CD4-positive, alpha-beta T cell treated with Interferon gamma for 1 hour (primary cell): ENCODE data around the gene GPANK1.

Experiments
- DNase-seq: peaks from one replicate; pipeline ENCODE4 v3.0.0-alpha.2; 2020

GPANK1 gene

DNA sequence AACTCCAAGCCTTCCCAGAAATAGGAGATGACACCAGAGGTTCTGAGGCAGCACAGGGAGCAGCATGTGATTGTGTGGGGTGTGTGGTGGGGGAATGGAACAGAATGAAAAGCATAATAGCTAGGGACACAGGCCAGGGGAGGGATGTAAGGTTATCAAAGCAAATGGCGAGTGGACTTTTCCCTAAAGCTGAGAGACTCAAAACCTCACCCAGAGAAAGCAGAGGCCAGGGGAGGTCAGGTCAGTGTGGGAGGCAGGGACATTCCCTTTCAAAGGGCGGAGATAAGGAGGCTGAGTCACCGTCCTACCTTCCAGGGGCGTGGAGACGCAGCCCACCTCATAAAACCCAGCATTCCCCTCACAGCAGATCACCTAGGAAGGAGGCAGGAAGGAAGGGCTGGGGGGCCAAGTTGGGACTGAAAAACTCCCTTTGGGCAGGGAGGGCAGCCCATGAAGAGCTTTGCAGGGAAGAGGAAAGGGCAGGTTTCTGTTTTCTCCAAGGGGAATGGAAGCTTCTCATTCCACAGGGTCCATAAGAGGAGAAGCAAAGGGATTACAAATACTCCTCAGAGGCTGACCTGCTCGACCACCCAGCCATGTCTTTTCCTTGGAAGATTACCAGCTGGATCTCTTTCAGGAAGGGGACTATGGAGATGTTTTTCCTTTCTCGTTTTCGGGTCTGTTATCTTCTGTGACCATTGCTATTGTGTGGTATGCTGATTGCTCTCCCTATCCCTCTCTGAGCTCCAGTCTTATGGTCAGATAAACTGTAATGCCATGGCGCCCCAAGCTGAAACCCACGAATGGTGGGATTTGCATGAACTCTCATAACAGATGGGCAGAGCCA lies 25.7 kb upstream of the GPANK1 start:
- DNase-seq: no peak

DNA sequence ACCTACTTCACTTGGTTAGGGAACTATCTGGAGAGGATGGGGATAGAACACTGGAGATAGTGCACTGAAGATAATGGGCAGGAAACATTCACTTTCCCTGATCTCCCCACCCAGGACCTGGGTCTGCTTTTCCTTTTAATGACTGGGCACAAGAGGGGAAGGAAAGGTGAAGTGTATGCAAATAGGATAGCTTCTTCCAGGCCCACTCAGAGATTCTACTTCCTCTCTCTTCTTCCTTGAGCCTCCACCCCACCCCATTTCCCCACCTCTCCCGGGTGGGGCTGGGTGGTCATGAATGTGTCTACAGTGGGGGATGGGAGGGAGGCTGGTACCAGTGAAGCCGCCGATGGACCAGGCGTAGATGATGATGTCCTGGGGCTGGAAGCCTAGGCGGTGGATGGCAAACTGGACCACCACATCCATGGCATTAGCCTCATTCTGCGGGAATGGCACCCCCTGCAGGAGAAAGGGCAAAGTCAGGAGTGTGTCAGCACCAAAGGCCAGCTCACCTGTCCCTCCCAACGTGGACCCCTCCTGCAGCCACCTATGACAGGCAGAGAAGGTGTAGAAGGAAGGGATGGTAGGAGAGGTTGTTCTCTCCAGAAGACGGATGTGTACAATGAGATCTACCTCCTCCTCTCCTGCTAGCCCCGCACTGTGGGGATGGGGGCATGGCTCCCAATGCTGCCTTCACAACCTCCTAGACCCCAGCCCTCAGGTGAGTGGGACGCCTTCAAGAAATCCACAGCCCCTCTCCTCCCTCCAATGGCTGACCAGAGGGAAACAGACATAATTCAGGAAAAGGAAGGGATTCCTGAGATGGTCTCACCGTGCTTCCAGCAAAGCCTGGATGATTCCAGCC lies 24.7 kb upstream of the GPANK1 start:
- no peak for DNase-seq

- DNase-seq: no peak
Measured at GRCh38 chr6:31687860-31688693, 23.3 kb upstream of the GPANK1 start.

DNA sequence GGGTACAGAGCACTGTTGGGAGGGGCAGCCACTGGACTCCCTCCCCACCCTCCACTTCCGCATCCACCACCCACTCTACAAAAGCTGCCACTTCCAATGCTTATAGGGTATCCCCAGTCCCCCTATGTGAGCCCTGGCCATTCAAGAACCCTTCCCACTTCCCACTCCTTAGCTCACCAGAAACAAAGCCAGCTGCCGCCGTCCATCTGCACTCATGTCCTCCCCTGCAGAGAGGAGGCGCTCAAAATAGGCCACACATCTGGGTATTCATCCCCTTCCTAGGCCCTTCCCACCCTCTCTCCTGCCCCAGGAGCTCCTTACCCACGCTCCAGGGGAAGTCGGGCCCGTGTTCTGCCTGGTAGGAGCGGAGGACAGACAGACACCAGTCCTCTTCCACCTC lies 22.5 kb upstream of the GPANK1 start:
- DNase-seq: no peak

DNA sequence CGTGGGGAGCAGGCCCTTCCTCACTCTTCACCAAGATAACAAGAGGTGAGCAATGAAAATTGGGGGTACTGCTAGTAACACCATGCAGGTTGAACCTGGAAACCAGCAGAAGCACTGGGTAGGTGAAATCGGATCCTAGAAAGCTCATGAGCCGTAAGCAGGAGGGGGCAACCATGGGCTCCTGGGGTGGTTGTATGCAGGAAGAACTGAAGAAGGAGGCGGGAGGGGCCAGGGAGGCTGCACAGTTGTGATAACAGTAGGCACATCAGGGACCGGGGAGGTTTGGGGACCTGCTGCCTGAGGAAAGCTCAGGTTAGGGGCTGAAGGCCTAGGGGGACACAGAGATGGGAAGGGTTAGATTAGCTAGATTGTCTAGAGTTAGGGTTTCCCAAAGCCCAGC lies 21.7 kb upstream of the GPANK1 start:
- no peak for DNase-seq

- DNase-seq: no peak
Measured at GRCh38 chr6:31683591-31683990, 18.8 kb upstream of the GPANK1 start.

DNA sequence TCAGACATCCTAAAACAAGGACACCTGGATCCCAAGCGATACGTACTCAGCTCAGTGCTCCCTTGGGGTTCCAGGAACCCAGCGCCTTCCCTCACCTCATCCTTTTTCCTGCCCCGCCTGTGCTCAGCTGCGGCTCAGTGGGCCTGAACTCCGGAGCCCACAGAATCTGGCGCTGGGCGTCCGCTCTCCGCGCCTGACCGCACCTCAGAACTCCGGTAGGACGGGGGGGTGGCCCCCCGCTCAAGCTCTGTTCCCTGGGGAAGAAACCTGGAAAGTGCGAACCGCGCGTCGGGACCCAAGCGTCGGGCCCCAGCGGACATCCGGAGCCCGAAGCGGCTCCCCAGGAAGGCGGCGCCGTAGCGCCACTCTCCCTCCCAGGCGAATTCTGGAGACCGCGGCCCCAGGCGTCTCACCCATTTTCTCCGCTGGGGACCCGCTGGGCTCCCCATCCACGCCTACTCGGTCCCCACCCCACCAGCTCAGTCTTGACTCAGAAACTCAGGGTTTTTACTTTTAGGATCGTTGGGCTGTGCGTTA lies 16.4 kb upstream of the GPANK1 start:
- peak; percentile 35 for DNase-seq

DNA sequence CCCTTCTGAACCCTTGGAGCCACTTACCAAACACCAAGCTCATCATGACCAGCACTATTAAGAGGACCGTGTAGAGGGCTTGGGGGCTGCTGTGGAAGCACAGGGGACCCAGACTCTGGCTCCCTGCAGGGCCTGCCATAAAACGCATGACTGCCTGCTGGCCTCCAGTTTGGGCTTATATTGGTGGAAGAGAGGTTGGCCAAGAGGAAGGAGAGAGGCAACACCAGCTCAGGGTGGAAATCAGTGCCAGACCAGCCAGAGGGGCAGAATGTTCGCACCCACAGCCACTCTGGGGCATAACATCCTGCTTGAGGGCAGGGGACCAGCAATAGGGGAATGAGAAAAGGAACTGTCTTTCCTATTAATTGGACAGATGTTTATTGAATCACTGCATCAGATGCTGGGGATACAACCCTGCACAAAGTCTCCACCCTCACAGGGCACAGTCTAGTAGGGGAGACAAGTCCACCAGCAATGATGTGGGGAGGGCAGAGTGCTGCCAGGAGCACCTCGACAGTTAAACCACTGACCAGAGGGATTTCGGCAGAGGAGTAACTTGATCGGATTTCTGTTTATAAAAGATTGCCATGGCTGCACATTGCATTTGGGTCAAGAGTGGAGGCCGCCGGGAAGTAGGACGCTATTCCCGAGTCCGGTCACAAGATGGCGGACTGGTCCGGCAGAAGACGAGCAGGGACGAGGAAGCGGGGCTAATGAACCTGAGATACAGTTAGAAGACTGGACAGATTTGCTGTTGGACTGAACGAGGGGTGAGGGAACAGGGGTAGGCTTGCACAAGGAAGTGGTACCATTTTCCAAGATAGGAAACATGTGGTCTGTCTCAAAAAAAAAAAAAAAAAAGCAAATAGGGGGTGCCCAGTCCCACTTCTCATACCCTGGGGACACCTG lies 15.7 kb upstream of the GPANK1 start, which contains the start of gene LY6G5C:
TSS of gene LY6G5C (minus strand) at position 842 of the 909 bp plus-strand sequence. CDS start at position 148, 694 bp downstream.
- peak; percentile 76 for DNase-seq

GRCh38 chr6:31677955-31678354 lies 13.2 kb upstream of the GPANK1 start:
- DNase-seq: no peak

DNA sequence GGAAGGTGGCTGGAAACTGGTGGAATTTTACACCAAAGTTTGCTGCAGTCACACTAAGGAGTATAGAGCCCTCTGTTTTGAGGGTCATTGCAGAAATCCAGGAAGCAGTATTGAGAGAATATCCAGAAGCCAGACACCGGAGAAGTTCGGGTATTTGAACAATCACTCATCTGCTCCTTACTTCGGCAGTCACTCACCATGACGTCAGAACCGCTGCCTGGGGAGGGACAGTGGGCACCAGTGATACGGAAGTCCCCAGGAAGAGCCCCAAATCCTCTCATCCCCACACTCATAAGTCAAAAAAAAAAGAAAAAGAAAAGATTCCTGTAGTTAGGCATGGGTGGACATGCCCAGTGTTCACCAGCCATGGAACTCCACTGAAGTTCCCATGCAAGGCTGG lies 12.1 kb upstream of the GPANK1 start:
- no peak for DNase-seq

- no peak for DNase-seq
Measured at GRCh38 chr6:31676322-31676903, 11.6 kb upstream of the GPANK1 start.

DNA sequence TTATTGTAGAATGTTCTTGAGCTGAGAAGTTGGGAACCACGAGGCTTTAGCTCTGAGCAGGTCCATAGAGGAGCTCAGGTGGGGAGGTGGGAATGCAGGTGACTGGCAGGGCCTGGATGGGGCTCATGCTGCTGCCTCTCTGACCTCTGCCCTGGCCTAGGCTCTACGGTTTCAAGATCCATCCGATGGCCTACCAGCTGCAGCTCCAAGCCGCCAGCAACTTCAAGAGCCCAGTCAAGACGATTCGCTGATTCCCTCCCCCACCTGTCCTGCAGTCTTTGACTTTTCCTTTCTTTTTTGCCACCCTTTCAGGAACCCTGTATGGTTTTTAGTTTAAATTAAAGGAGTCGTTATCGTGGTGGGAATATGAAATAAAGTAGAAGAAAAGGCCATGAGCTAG lies 4.9 kb upstream of the GPANK1 start, which contains the start of gene LY6G5B:
TSS of gene LY6G5B (plus strand) at position 301 of the 400 bp plus-strand sequence. CDS start 975 bp downstream, outside the sequence.
- DNase-seq: no peak

GRCh38 chr6:31666337-31666965 lies 1.7 kb upstream of the GPANK1 start:
- DNase-seq: no peak

DNA sequence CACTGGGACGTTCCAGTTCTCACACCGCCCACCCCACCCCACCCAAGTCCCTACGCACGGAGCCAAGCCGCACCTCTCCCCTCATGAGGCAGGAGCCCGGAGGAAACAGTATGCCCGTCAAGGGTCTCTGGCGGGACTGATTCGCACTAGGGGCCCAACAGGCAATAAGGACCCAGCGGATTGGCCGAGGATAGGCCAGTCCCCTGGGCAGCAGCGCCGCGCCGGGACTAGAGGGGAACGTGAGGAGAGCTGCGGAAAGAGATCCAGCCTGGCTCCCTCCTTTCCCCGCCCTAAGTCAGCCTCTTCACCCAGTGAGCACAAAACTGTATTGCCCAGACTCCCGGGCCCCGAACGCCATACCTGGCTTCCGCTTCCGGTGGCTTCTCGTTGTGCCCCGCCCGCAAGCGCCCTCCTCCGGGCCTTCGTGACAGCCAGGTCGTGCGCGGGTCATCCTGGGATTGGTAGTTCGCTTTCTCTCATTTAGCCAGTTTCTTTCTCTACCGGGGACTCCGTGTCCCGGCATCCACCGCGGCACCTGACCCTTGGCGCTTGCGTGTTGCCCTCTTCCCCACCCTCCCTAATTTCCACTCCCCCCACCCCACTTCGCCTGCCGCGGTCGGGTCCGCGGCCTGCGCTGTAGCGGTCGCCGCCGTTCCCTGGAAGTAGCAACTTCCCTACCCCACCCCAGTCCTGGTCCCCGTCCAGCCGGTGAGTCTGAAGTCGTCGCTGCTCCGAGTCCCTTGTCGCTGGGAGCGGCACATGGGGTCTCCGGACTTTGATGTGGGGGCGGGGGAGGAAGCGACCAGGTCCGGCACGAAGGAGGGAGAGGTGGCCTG lies 922 bp upstream of the GPANK1 start, which contains the start of gene CSNK2B:
TSS of gene CSNK2B (plus strand) at position 580 of the 836 bp plus-strand sequence. CDS start 752 bp downstream, outside the sequence.
- DNase-seq: peak; percentile 97

DNA sequence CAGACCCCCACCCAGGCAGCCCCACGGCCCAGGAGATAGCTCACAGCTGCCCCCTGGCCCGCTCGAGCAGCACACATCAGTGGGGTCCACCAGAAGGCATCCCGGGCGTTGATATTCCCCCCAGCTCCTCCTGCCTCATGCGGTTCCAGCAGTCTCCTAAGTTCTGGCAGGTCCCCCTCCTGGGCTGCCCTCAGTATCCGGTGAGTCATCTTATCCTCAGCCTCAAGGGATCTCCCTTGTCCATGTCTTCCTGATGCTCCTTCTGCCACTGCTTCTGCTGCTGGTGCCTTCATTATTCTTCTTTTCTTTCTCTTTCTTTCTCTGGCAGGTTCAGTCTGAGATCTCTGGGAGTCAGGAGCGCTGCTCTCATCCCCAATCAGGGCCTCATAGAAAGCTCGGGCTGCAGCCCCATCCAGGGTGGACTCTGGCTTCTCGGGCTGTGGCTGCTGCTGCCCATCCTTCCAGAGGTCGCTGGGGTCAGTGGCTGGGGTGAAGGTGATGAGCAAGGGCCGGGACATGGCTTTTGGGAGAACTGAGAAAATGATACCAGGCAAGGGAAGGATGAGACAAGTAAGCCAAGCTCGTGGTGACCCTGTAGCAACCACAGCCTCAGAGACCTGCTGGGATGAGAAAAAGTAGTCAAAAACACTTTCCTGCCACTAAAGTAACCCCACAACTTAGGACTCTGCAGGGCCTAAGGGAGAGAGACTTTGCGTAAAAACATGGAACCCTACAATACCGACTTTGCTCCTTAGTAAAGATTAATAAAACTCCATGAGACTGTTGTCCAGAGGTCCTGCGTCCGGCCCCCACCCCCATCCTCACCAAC lies 622 bp downstream of the GPANK1 start:
- DNase-seq: no peak

- DNase-seq: no peak
Measured at GRCh38 chr6:31663126-31663960, 1.5 kb downstream of the GPANK1 start.

DNA sequence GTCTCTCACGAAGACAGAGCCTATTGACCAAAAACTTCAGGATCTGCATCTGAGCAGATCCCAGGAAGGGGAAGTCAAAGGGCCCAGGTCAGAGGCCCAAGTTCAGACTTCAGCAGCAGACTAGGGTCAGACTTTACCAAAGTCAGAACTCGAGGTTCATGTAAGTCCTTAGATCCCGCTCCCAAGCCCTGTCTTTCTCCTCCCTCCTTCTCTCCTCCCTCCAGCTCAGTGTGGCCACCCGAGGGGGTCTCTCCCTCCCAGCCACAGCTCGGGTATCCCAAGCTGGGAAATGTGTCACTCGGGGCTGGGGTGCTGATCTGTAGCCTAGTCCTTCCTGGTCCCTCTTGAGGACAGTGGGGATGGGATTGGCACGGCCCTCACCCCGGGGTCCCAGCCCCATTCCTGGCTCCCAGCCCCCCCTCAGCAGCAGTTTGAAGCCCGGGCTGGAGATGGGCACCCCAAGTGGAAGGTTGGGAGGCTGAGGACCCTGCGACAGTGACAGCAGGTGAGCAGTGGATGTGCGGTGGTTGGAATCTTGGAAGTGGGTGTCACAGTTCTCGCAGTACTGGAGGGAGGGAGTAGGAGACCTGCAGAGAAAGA lies 2.6 kb downstream of the GPANK1 start:
- no peak for DNase-seq
